ENCODE results near the gene ANTXRL.

DNA sequence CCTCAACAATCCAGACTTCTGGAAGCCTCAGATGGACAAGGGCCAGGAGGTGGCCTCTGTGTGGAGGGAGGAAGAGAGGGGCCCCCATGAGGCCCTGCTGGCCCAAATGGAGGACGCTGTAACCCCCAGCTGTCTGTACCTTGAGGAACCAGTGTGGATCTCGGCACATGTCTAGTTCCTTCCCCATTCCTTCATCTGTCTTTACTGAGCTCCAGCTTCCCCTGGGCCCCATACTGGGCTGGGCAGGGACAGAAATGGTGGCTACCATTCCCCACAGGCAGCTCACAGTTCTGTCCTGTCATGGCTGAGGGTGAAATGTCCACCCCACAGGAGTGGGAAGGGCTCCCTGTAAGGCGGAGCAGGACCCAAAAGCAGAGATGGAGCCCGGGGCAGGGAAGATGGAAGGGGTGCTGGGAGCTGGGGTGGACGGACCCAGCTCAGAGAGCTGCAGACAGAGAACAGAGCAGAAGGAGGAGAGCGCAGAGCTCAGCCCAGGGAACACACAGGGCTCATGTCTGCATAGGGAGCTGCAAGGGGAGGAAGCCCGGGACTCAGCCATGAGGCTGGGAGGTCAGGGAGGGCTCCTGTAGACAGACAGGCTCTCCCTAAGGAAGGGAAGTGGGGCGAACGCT is 22.8 kb downstream of the ANTXRL start:
- TF ChIP-seq, protein P1, sequence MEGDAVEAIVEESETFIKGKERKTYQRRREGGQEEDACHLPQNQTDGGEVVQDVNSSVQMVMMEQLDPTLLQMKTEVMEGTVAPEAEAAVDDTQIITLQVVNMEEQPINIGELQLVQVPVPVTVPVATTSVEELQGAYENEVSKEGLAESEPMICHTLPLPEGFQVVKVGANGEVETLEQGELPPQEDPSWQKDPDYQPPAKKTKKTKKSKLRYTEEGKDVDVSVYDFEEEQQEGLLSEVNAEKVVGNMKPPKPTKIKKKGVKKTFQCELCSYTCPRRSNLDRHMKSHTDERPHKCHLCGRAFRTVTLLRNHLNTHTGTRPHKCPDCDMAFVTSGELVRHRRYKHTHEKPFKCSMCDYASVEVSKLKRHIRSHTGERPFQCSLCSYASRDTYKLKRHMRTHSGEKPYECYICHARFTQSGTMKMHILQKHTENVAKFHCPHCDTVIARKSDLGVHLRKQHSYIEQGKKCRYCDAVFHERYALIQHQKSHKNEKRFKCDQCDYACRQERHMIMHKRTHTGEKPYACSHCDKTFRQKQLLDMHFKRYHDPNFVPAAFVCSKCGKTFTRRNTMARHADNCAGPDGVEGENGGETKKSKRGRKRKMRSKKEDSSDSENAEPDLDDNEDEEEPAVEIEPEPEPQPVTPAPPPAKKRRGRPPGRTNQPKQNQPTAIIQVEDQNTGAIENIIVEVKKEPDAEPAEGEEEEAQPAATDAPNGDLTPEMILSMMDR (IDR thresholded peaks at IDR 0.05 in 4 of 5, conservative IDR thresholded peaks at IDR 0.05 in 1 of 5), result no peak
- no peak for TF ChIP-seq POLR2A (IDR thresholded peaks at IDR 0.05)
